Measurements from ENCODE around the gene TMC6. TPM values are rescaled to one million over a fixed set of nuclear protein-coding genes. Genes with fewer than 3 reads are reported as not detected.
"Not testable (repeated sequence)": the region's sequence is repeated elsewhere in the genome, so short reads cannot be mapped to it uniquely, and the experiment has no call there.

The TMC6 gene
- total and polyA plus RNA-seq, 4 donors, result 7.7 to 61.9 (median 13.3) TPM

DNA sequence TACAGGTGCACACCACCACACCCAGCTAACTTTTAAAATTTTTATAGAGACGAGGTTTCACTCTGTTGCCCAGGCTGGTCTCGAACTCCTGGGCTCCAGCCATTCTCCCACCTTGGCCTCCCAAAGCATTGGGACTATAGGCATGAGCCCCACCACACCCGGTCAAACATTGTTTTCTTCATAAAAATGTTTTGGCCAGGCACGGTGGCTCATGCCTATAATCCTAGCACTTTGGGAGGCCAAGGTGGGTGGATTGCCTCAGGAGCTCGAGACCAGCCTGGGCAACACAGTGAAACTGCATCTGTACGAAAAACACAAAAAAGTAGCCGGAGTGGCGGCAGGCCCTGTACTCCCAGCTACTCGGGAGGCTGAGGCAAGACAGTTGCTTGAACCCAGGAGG is 12.1 kb downstream of the TMC6 start (continued):
- TF ChIP-seq, protein P1, sequence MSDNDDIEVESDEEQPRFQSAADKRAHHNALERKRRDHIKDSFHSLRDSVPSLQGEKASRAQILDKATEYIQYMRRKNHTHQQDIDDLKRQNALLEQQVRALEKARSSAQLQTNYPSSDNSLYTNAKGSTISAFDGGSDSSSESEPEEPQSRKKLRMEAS (IDR thresholded peaks at IDR 0.05), result no peak
- TF ChIP-seq FOXA1 (IDR thresholded peaks at IDR 0.05) (no peak), YY1 (IDR thresholded peaks at IDR 0.05) (no peak), EGR1 (IDR thresholded peaks at IDR 0.05; ENCODE audit: low read depth in 2 of 2) (no peak), SP1 (IDR thresholded peaks at IDR 0.05) (no peak), RXRA (IDR thresholded peaks at IDR 0.05) (no peak), FOXA2 (IDR thresholded peaks at IDR 0.05) (no peak)
- TF ChIP-seq, protein P2, sequence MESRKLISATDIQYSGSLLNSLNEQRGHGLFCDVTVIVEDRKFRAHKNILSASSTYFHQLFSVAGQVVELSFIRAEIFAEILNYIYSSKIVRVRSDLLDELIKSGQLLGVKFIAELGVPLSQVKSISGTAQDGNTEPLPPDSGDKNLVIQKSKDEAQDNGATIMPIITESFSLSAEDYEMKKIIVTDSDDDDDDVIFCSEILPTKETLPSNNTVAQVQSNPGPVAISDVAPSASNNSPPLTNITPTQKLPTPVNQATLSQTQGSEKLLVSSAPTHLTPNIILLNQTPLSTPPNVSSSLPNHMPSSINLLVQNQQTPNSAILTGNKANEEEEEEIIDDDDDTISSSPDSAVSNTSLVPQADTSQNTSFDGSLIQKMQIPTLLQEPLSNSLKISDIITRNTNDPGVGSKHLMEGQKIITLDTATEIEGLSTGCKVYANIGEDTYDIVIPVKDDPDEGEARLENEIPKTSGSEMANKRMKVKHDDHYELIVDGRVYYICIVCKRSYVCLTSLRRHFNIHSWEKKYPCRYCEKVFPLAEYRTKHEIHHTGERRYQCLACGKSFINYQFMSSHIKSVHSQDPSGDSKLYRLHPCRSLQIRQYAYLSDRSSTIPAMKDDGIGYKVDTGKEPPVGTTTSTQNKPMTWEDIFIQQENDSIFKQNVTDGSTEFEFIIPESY (IDR thresholded peaks at IDR 0.05), result no peak
- TF ChIP-seq, protein P3, sequence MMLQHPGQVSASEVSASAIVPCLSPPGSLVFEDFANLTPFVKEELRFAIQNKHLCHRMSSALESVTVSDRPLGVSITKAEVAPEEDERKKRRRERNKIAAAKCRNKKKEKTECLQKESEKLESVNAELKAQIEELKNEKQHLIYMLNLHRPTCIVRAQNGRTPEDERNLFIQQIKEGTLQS (IDR thresholded peaks at IDR 0.05), result no peak

DNA sequence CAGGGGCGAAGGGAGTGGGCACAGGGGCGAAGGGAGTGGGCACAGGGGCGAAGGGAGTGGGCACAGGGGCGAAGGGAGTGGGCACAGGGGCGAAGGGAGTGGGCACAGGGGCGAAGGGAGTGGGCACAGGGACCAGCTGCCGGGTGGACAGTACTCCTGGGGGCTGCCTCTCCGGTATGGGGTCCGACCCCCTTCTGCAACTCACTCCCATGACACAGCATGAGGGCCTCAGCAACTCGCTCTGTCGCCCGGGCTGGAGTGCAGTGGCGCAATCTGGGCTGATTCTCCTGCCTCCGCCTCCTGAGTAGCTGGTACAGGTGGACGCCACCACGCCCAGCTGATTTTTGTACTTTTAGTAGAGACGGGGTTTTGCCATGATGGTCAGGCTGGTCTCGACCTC is 12.8 kb downstream of the TMC6 start:
- WGBS, result 95% methylated on average over 15 of the region's 18 CpGs
- not testable (repeated sequence) for H3K36me3 ChIP-seq (ENCODE audit: control insufficient read depth in 4 of 4, insufficient read depth in 3 of 4, low read depth in 1 of 4, low read length in 3 of 4); DNase-seq (ENCODE audit: low spot score); H3K9me3 ChIP-seq (ENCODE audit: control insufficient read depth in 4 of 4, low read length in 3 of 4); H3K9ac ChIP-seq (ENCODE audit: low read depth in 1 of 2, low read length in 2 of 2); H3K27me3 ChIP-seq (ENCODE audit: control insufficient read depth in 4 of 4, insufficient read depth in 4 of 4, low read length in 3 of 4); H3K4me3 ChIP-seq (ENCODE audit: low read depth in 1 of 3, low read length in 3 of 3); H3K27ac ChIP-seq (ENCODE audit: low read depth in 1 of 2, low read length in 2 of 2); H3K4me1 ChIP-seq (ENCODE audit: control insufficient read depth in 4 of 4, insufficient read depth in 4 of 4, low read length in 3 of 4)

DNA sequence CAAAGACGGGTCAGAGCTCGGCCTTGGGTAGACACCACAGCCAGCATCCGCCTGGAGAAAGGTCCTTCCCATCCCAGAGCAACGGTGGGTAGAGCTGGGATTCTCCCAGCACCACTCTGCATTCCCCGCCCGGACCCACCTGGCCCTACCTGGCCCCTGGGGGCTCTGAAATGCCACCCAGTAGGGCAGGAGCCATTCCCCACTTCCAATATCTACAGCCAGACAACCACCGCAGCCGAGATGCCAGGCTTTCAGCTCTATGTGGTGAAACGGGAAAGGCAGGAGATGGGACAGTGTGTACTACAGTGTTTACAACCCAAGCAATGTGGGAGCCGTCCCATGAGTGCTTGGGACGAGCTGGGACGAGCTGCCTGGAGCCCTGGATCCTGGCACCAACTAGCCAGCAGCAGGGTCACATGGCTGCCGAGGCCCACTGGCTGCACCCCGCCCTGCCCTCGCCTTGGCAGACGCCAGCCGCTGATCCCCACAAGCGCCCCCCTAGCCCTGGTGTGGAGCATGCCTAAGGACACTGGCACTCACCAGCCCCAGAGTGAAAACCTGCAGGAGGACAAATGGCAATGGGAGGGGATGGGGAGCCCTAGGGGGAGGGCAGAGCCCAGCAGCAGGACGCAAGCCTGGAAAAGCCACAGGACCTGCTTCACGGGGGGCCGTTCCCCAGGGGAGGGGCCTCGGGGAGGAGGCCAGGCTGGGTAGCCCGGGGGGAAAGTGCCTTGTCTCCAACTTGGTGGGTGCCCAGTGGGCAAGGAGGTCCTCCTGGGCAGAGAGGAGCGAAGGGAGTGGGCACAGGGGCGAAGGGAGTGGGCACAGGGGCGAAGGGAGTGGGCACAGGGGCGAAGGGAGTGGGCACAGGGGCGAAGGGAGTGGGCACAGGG is 13.5 kb downstream of the TMC6 start:
- Histone ChIP-seq H3K27me3 (ENCODE audit: control insufficient read depth in 4 of 4, insufficient read depth in 4 of 4, low read length in 3 of 4) (no peaks in the 10 kb centered on the region), H3K36me3 (ENCODE audit: control insufficient read depth in 4 of 4, insufficient read depth in 3 of 4, low read depth in 1 of 4, low read length in 3 of 4) (peaks cover 0 to 2% (median 0%) of the 10 kb centered on the region in 4 donors), H3K9ac (ENCODE audit: low read depth in 1 of 2, low read length in 2 of 2) (no peak overlapping the region), H3K4me3 (ENCODE audit: low read depth in 1 of 3, low read length in 3 of 3) (no peak overlapping the region), H3K4me1 (ENCODE audit: control insufficient read depth in 4 of 4, insufficient read depth in 4 of 4, low read length in 3 of 4) (peaks cover 0 to 9% (median 4%) of the 10 kb centered on the region in 4 donors), H3K27ac (ENCODE audit: low read depth in 1 of 2, low read length in 2 of 2) (no peak overlapping the region), H3K9me3 (ENCODE audit: control insufficient read depth in 4 of 4, low read length in 3 of 4) (no peaks in the 10 kb centered on the region)
- no peak for DNase-seq (ENCODE audit: low spot score)
- WGBS, result 78% methylated on average over 28 of the region's 28 CpGs
- TF ChIP-seq, protein P1 (IDR thresholded peaks at IDR 0.05), result no peak
- TF ChIP-seq NR2F2 (IDR thresholded peaks at IDR 0.05) (no peak), FOXA1 (IDR thresholded peaks at IDR 0.05) (no peak), YY1 (IDR thresholded peaks at IDR 0.05) (no peak), RXRA (IDR thresholded peaks at IDR 0.05) (no peak), SP1 (IDR thresholded peaks at IDR 0.05) (no peak), FOXA2 (IDR thresholded peaks at IDR 0.05) (no peak), GABPA (IDR thresholded peaks at IDR 0.05 in 1 of 2, conservative IDR thresholded peaks at IDR 0.05 in 1 of 2) (no peak), EGR1 (IDR thresholded peaks at IDR 0.05; ENCODE audit: low read depth in 2 of 2) (no peak), JUND (IDR thresholded peaks at IDR 0.05) (no peak), RAD21 (IDR thresholded peaks at IDR 0.05) (no peak), HNF4G (IDR thresholded peaks at IDR 0.05) (no peak)
- TF ChIP-seq, protein P3 (IDR thresholded peaks at IDR 0.05), result no peak
- TF ChIP-seq, protein P4, sequence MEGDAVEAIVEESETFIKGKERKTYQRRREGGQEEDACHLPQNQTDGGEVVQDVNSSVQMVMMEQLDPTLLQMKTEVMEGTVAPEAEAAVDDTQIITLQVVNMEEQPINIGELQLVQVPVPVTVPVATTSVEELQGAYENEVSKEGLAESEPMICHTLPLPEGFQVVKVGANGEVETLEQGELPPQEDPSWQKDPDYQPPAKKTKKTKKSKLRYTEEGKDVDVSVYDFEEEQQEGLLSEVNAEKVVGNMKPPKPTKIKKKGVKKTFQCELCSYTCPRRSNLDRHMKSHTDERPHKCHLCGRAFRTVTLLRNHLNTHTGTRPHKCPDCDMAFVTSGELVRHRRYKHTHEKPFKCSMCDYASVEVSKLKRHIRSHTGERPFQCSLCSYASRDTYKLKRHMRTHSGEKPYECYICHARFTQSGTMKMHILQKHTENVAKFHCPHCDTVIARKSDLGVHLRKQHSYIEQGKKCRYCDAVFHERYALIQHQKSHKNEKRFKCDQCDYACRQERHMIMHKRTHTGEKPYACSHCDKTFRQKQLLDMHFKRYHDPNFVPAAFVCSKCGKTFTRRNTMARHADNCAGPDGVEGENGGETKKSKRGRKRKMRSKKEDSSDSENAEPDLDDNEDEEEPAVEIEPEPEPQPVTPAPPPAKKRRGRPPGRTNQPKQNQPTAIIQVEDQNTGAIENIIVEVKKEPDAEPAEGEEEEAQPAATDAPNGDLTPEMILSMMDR (IDR thresholded peaks at IDR 0.05; ENCODE audit: low read depth, low read length, missing input control), result no peak
